DMS53 treated with DMSO at 0.1 percent for 48 hours (cell line): ENCODE data around the gene TBC1D9.
"Not testable (repeated sequence)": the region's sequence is repeated elsewhere in the genome, so short reads cannot be mapped to it uniquely, and the experiment has no call there.

Source experiments
- DNase-seq: peaks from one replicate; lab custom pipeline; 2025; ENCODE audit not compliant: unreplicated experiment; lab: John Stamatoyannopoulos, UW

TBC1D9 gene

DNA sequence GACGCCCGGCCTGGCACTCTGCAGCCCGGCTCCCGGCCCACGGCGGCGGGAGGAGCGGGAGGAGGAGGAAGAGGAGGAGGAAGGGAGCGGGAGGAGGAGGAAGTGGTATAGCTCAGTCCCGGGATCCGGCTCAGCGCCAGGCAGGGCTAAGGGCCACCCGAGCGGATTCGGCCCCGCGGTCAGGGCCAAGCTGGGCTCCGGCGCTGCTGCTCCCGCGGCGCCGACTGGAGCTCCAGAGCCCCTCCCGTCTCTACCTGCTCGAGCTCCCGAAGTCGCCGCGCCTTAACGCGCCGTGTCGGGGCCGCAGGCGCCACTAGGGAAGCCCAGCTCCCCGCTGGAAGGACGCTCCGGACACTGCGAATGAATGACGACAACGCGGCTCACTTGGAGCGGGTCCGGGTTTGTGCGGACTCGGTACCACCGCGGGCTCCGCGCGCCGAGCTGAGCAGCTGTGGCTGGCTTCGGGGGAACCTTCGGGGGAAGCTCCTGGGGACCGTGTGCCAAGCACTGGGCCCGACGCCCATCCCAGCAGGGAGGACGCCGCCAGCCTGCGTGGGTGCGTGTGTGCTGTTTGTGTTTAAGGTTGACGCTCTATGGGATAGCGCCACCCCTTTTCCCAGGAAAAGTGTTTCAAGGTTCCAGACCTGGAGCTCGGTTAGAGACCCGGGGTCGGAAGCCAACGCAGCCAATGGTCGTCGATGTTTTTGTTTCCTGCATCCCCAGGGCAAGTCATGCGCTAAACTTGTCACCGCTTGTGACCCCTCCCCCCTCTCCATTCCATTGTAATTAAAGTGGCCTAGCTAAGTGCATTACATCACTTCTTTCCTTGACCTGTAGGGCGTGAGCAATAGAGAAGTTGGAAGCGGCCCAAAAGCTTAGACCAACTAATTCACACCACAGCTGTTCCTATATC is at the start of gene TBC1D9:
TSS of gene TBC1D9 (minus strand) at position 67 of the 913 bp plus-strand sequence. CDS start 340 bp downstream, outside the sequence.
- DNase-seq: peak; percentile 70

DNA sequence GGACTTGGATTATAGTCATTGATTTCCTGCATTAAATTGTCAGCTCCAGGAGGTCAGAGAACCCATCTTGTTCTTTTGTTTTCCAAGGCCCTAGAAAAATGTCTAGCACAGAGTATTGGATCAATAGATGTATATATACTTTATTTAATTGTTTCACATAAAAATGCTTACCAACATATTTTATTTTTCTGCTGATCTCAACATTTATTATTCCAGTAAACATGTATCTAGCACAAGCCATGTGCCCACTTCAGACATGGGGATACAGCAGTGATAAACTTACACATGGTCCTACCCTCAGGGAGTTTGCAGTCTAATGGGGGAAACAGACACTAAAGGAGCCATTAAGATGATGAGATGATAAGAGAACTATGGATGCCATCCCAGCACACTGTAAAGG is 49.1 kb upstream of the TBC1D9 start:
- no peak for DNase-seq

- DNase-seq: no peak
Observed at GRCh38 chr4:140802591-140802990, 46.4 kb upstream of the TBC1D9 start.

DNA sequence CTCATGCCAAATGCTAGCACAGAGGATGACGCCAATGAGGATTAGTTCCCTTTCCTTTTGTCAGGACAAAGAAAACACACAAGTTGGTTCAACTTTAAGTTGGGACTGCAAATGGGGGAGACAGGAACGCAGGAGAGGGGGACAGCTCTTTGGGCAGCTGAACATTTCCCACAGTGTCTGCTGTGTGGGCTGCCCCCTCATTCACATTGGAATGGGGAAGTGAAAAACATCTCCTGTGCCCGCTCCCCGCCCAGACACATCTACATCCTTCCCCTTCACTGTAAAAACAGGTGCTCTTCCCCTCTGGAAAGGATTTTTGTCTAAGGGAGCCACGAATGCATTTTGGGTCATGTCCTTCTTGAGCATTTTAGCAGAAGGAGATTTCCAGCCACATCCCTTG is 44.5 kb upstream of the TBC1D9 start:
- no peak for DNase-seq

DNA sequence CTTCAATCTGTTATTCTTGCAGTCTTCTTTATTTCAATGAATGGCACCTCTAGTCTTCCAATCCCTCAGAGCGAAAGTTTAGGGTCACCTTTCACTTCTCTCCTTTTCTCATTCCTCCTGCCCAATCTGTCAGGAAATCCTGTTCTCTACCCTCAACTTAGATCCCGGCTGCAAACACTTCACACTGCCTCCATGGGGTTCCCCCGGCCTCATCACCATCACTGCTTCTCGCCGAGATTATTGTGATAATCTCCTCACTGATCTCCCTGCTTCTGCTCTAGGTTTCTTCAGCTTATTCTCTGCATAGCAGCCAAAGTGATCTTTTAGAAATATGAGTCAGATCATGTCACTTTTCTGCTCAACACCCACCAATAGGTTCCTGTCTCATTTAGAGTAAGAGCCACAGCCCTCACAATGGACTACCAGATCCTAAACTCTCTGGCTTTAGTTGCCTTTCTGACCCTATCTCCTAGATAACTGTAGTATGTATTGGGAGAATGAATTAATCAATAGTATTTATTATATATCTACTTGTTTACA is 43.6 kb upstream of the TBC1D9 start:
- DNase-seq: no peak

DNA sequence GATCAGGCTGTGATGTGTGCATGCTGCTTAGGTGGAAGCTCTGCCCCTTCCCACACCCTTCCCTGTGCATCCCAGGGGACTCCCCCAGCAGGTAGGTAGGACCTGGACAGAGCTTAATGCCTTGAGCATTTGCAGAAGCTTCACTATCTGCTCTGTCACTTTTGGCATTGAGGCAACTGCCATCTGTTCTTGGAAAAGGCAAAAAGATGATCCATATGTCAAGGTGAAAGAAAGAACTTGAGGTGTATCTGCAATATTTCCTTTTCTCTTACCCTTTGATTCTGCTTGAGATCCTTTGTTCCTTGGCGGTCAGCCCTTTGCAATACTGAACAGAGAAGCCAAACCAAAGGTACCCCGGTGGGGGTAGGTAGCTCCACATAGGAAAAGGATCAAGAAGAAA is 37.1 kb upstream of the TBC1D9 start:
- no peak for DNase-seq

DNA sequence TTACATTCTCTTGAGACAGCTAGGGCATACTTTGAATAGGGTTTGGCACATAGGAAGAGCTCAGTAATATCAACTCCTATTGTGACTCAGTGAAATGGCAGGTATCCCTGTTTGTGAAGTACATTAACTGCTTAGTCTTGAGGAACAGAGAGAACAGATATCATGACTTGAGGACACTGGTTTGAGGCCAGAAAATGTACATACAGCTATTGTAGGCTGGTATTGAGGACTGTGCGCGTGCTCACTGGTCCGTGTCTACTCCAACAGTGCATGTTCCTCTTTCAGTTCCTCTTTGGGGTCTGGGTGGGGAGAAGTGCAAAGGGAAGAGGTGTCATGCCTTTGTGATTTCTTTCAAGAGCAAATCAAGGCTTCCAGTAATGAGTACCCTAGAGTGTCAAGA is 34.6 kb upstream of the TBC1D9 start:
- DNase-seq: no peak

GRCh38 chr4:140790171-140790570 is 34.0 kb upstream of the TBC1D9 start:
- no peak for DNase-seq

GRCh38 chr4:140789759-140790158 is 33.6 kb upstream of the TBC1D9 start:
- no peak for DNase-seq

DNA sequence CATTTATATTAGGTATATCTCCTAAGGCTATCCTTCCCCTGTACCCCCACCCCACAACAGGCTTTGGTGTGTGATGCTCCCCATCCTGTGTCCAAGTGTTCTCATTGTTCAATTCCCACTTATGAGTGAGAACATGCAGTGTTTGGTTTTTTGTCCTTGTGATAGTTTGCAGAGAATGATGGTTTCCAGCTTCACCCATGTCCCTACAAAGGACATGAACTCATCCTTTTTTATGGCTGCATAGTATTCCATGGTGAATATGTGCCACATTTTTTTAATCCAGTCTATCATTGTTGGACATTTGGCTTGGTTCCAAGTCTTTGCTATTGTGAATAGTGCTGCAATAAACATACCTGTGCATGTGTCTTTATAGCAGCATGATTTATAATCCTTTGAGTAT is 26.6 kb upstream of the TBC1D9 start:
- not testable (repeated sequence) for DNase-seq

- DNase-seq: no peak
Observed at GRCh38 chr4:140781596-140781995, 25.4 kb upstream of the TBC1D9 start.

DNA sequence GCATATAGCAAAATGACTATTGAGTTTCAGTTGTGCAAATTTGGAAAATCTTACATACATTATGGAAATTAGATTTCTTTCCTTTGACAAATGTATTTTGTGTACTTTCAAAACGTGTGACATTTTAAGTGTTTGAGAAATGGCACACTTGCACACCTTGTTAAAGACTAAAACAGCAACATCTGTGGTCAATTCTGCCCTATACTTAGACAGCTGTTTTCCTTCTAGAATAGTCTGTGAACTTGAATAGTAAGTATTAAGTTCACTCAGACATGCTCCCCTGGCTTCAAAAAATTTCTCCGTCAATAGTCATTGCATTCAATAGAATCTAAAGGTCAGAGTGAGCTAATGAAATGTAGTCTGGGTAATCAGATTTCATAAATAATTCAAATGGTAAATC is 21.7 kb upstream of the TBC1D9 start:
- no peak for DNase-seq

DNA sequence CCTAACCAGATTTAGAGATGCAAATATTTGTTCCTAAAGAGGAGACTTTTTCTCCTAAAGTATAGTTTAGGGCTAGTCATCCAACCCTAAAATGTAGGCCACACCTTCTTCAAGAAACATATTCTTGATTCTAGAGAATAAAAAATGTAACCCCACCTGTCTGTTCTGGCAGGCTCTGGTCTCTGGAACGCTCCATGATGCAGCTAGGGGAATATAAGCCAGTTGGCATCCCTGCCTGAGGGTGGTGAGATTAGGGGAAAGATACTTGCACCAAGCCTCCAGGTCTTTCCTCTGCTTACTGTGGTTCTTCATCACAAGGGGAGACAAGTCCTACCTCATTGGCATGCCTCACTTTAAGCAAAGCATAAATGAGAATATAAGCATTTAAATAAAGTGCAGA is 21.2 kb upstream of the TBC1D9 start:
- DNase-seq: no peak

DNA sequence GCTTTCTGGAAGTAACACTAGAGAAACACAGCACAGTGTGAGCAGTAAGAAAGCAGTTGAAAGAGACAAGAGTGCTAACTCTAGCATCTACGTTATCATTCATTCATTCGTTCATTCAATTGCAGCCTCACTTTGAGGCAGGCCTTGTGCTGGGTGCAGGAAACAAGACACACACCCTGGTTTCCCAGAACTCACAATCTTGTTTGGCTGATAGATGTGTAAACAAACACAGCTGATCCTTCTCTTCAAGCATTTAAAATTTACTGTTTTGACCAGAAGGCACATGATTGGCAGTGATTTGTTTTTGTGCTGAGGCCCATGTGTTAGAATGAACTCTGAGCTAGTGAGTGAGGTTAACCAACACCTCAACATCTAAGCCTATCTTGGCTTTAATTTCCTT is 20.4 kb upstream of the TBC1D9 start:
- DNase-seq: no peak

DNA sequence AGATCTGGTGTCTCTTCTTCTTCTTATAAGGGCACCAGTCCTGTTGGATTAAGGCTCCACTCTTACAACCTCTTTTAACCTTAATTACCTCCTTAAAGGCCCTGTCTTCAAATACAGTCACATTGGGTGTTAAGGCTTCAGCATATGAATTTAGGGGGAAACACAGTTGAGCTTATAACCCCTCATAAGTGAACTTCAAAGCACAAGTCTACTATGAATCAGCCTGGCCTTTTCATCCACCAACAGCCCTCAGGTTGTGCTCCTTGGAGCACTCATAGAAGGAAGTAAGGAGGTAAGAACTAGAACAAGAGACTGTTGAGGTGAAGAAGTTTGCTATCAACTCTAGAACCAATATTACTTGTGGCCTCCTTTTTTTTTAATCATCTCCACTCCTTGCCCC is 18.8 kb upstream of the TBC1D9 start:
- DNase-seq: no peak

GRCh38 chr4:140774510-140774909 is 18.3 kb upstream of the TBC1D9 start:
- no peak for DNase-seq

DNA sequence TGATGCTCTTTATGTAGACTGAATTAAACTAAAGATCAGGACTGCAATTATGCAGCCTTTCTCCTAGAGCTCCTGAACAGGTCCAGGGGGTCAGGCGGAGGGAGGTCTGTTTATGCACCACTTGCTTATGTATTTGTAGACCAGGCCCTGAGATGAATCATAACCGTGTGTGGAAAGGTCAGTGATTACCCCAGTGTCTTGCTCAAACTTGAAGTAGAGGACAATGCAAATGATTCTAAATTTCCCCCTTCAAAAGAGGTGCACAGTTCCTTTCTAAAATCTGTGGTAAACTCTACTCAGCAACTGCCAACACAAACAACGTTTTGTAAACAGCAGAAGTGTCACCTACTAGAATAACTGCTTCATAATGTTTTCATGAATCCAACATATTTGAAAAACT is 13.0 kb upstream of the TBC1D9 start:
- no peak for DNase-seq

DNA sequence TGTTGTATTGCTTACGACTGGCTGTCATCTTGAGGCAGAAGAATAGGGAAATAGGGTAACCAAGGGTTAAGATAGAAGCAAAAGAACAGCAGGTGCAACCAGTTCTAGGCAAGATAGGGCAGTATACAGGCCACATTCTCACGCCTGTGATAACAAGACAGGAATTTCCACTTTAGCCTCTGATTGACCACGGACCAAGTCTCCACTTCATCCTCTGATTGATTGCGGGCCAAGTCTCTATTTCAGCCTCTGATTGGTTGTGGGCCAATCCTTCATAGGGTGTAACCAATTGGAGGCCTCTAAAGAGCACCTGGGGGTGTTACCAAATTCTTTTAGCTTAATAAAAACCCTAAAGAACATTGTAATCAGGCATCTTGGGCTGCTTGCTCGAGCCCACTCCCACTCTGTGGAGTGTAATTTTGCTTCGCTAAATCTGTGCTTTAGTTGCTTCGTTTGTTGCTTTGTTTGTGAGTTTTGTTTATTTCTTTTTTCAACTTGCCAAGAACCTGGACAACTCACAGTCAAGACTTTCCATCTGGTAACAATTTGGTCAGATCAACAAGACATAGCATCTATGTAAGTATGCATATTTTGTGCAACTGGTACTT is 8.7 kb upstream of the TBC1D9 start:
- no peak for DNase-seq

DNA sequence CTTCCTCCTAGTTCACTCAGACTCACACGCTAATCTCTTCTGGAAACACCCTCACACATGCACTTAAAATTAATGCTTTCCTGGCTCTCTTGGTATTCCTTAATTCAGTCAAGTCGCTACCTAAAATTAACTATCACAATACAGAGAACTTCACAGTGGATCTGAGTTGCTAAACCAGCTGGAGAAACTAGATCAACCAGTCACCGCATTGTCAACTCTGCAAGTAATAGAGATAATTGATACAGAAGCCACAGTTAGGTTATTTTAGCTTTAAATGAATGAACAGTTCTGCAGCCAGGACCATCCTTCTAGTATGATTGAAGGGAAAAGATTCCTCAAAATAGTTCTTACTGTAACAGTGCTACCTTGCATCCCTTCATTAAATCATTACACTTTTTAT is 6.0 kb upstream of the TBC1D9 start:
- DNase-seq: no peak

- peak; percentile 34 for DNase-seq
Observed at GRCh38 chr4:140757232-140757630, 1.0 kb upstream of the TBC1D9 start.

GRCh38 chr4:140755774-140756318 is 339 bp downstream of the TBC1D9 start:
- DNase-seq: peak; percentile 24
